Suprapubic skin (tissue), 3 donors: Measurements from ENCODE around the gene ZDHHC14.

ENCODE experiments used
- CTCF ChIP-seq, 2 donors: fragments of 200-600 bp in 1 of 2; fragments of 450-650 bp in 1 of 2; sonication (generic) in 1 of 2; IDR thresholded peaks; one replicate each; pipeline ENCODE4 v1.5.1; 2016 to 2019; ENCODE audit warnings: antibody characterized with exemption in 2 of 2, mild to moderate bottlenecking in 1 of 2, moderate library complexity in 1 of 2
- EP300 ChIP-seq: sonication (generic); formaldehyde crosslinking; IDR thresholded peaks from one replicate; pipeline ENCODE4 v1.6.1; 2017; ENCODE audit warnings: antibody characterized with exemption

DNA sequence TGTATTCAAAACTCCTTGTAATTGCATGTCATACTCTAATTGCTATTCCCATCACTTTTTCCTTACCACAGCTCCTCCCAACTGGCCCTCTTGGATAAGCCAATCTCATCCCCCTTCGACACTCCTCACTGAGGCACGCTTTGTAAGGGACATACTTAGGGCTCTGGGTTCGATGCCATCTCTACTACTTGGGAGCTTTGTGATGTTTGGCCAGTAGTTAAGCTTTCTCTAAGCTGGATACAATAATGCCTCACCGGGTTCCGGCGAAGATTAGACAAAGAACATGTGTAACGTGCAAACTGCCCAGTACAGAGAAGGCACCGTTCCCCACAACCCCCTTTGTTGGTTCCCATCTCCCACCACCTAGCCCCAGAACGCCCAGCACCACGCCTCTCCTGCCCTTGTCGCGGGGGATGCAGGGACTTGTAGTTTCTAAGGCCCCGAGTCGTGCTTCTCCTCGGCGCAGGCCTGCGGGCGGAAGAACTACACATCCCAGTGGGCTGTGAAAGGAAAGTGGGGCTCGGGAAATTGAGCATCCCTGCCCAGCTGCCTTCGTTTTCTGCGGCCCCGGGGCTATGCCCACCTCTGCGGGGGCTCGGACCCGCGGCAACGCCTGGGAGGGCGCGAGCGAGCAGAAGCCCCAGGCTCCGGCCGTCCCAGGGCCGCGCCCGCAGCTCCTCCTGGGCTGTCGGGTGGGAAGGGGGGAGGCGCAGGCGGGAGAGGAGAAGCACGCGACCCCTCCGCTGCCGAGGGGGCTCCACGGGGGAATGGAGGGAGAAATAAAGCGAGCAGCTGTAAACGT, 1.1 kb upstream of the ZDHHC14 start:
- no peak for TF ChIP-seq CTCF (IDR thresholded peaks at IDR 0.05)
- no peak for TF ChIP-seq EP300
